ENCODE data around the gene SLC4A5. TPM values are rescaled to one million over a fixed set of nuclear protein-coding genes. Genes with fewer than 3 reads are reported as not detected.

The SLC4A5 gene
- total RNA-seq, 1 donor from 2014 or later, result 2.3 TPM

GRCh38 chr2:74278176-74278575, 65.0 kb downstream of the SLC4A5 start:
- Histone ChIP-seq H3K27ac (replicated peaks) (no peak overlapping the region), H3K4me1 (peaks cover 24% of the 10 kb centered on the region), H3K4me3 (no peak overlapping the region), H3K9me3 (replicated peaks) (no peaks in the 10 kb centered on the region), H3K36me3 (no peaks in the 10 kb centered on the region), H3K27me3 (ENCODE audit: low read depth) (no peaks in the 10 kb centered on the region)
- DNase-seq, result no peak
- intact Hi-C loops (cut with micrococcal nuclease), result no loop called here
- no peak for TF ChIP-seq CTCF (IDR thresholded peaks at IDR 0.05; ENCODE audit: borderline replicate concordance)

GRCh38 chr2:74275228-74275627, 68.0 kb downstream of the SLC4A5 start:
- Histone ChIP-seq H3K9me3 (replicated peaks) (no peaks in the 10 kb centered on the region), H3K27me3 (ENCODE audit: low read depth) (no peaks in the 10 kb centered on the region), H3K4me1 (peaks cover 14% of the 10 kb centered on the region), H3K4me3 (no peak overlapping the region), H3K27ac (replicated peaks) (no peak overlapping the region), H3K36me3 (no peaks in the 10 kb centered on the region)
- no peak for TF ChIP-seq CTCF (IDR thresholded peaks at IDR 0.05; ENCODE audit: borderline replicate concordance)
- no peak for DNase-seq
- intact Hi-C loops (cut with micrococcal nuclease), result no loop called here

GRCh38 chr2:74269667-74270066, 73.5 kb downstream of the SLC4A5 start:
- H3K27ac ChIP-seq (replicated peaks), result no peak overlapping the region
- DNase-seq, result no peak
- no peak for TF ChIP-seq CTCF (IDR thresholded peaks at IDR 0.05; ENCODE audit: borderline replicate concordance)
- peaks cover 5% of the 10 kb centered on the region for H3K36me3 ChIP-seq
- no peaks in the 10 kb centered on the region for H3K27me3 ChIP-seq (ENCODE audit: low read depth)
- intact Hi-C loops (cut with micrococcal nuclease), result no loop called here
- no peaks in the 10 kb centered on the region for H3K4me1 ChIP-seq
- H3K9me3 ChIP-seq (replicated peaks), result no peaks in the 10 kb centered on the region
- H3K4me3 ChIP-seq, result no peak overlapping the region

- Histone ChIP-seq H3K27ac (replicated peaks) (no peak overlapping the region), H3K4me3 (no peak overlapping the region), H3K27me3 (ENCODE audit: low read depth) (no peaks in the 10 kb centered on the region), H3K9me3 (replicated peaks) (no peaks in the 10 kb centered on the region), H3K36me3 (peaks cover 5% of the 10 kb centered on the region), H3K4me1 (no peaks in the 10 kb centered on the region)
- DNase-seq, result no peak
- intact Hi-C loops (cut with micrococcal nuclease), result no loop called here
- TF ChIP-seq CTCF (IDR thresholded peaks at IDR 0.05; ENCODE audit: borderline replicate concordance), result peak; percentile 47
Observed at GRCh38 chr2:74267068-74267467, 76.1 kb downstream of the SLC4A5 start.

- intact Hi-C loops (cut with micrococcal nuclease), result no loop called here
- DNase-seq, result no peak
- TF ChIP-seq CTCF (IDR thresholded peaks at IDR 0.05; ENCODE audit: borderline replicate concordance), result no peak
Observed at GRCh38 chr2:74264281-74264680, 78.9 kb downstream of the SLC4A5 start.

GRCh38 chr2:74262681-74263080, 80.5 kb downstream of the SLC4A5 start:
- Histone ChIP-seq H3K4me3 (no peak overlapping the region), H3K9me3 (replicated peaks) (no peaks in the 10 kb centered on the region), H3K4me1 (no peaks in the 10 kb centered on the region), H3K27me3 (ENCODE audit: low read depth) (no peaks in the 10 kb centered on the region), H3K36me3 (peaks cover 5% of the 10 kb centered on the region), H3K27ac (replicated peaks) (no peak overlapping the region)
- TF ChIP-seq CTCF (IDR thresholded peaks at IDR 0.05; ENCODE audit: borderline replicate concordance), result no peak
- DNase-seq, result no peak
- intact Hi-C loops (cut with micrococcal nuclease), result no loop called here

More at GRCh38 chr2:74264281-74264680, 78.9 kb downstream of the SLC4A5 start:
- Histone ChIP-seq H3K27me3 (ENCODE audit: low read depth) (no peaks in the 10 kb centered on the region), H3K4me3 (no peak overlapping the region), H3K9me3 (replicated peaks) (no peaks in the 10 kb centered on the region), H3K36me3 (peaks cover 5% of the 10 kb centered on the region), H3K27ac (replicated peaks) (no peak overlapping the region), H3K4me1 (no peaks in the 10 kb centered on the region)
